SIG-M5 treated with dmso at 0.1 percent for 504 hours (cell line): ENCODE results near the gene GYG1.
"Not testable (repeated sequence)": the region's sequence is repeated elsewhere in the genome, so short reads cannot be mapped to it uniquely, and the experiment has no call there.

Source experiments
- DNase-seq: peaks from one replicate; lab custom pipeline; 2025; ENCODE audit not compliant: unreplicated experiment; lab: John Stamatoyannopoulos, UW

GYG1 gene

GRCh38 chr3:148987551-148987950, 3.8 kb upstream of the GYG1 start:
- not testable (repeated sequence) for DNase-seq

- DNase-seq: peak; percentile 69
Observed at GRCh38 chr3:148990236-148990635, 1.1 kb upstream of the GYG1 start.

GRCh38 chr3:148992027-148992634, 791 bp downstream of the GYG1 start:
- peak; percentile 25 for DNase-seq

GRCh38 chr3:148992635-148993255, 1.4 kb downstream of the GYG1 start:
- DNase-seq: no peak

DNA sequence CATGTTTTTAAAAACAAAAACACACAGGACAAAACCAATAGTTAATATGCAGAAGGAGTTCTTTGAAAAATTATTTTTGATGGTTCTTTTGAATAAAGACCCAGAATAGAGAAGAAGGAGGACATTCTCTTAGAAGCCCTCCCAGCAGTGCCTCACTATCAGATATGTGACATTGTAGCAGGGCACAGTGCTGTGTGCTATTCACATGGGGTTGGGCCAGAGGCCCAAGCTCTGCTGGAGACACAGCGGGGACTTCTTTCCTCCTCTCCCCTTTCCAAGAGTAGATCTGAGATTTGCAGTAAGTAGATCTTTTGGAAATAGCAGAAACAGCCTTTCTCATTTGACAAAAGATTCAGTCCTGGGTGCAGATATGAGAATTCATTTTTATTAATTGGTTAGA, 6.3 kb downstream of the GYG1 start:
- no peak for DNase-seq

- DNase-seq: no peak
Observed at GRCh38 chr3:148998297-148998696, 7.0 kb downstream of the GYG1 start.

GRCh38 chr3:148998715-148999423, 7.5 kb downstream of the GYG1 start:
- DNase-seq: peak; percentile 4

- no peak for DNase-seq
Observed at GRCh38 chr3:148999806-149000205, 8.5 kb downstream of the GYG1 start.

- peak; percentile 87 for DNase-seq
Observed at GRCh38 chr3:149000206-149000745, 8.9 kb downstream of the GYG1 start.

GRCh38 chr3:149001727-149002126, 10.4 kb downstream of the GYG1 start:
- no peak for DNase-seq

DNA sequence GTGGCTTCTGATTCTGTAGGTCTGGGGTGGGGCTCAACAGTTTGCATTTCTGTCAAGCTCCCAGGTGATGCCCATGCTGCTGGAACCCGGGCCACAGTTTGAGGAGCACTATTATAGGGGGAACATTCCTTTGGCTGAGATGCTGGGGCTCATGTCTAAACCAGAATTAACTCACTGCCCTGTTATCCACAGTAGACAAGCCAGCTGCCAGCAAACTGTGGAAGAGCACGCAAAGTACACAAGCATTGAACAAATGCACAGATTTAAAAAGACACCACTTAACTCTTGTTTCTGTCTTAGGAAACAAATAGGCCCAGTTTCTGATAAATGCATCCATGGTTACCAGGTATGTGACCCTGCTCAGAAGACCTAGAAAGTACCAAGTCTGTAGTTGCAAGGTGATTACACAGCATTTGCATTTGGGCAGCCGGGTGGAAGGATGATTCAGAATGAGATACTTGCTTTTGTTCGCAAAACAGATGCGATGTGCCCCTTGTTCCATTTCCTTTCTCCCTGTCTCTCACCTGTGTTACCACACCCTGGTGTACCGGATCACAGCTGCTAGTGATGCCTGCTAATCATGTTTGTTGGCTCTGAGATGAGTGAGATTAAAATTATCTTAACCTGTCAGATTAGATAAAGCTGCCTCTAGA, 12.4 kb downstream of the GYG1 start:
- no peak for DNase-seq

DNA sequence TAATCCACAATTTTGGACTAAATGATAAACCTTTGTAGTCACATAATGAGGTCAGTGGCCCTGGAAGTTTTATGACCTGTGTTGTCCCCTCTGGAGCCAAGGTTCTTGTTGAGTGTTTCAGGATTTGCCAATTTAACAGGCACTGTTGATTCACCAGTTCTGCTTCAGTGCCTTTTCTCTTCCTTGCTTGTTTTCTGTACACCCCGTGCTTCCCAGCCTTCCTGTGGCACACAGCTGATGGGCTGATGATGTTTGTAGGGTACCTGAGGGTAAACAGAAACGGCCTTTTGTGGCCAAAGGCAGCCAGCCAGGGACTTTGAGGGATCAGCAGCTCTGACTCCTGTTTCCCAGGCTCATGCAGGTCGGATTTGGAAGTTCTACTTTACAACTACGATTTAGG, 13.3 kb downstream of the GYG1 start:
- no peak for DNase-seq

DNA sequence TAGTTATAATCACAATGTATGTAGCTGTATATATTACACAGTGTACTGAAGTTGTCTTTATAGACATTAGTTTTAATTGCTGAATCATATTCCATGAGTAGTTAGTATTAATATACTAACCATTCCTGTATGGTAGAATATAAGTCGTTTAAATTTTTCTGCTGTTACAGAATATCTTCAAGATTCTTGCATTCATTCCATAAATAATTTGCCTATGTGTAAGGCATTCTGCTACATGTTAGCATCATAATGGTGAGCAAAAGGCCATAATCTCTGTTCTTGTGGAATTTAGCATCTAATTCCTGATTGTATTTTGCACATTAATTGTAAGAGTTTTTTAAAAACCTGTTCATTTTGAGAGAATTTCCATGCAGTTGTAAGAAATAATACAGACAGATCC, 14.1 kb downstream of the GYG1 start:
- DNase-seq: no peak

- DNase-seq: no peak
Observed at GRCh38 chr3:149007567-149008257, 16.4 kb downstream of the GYG1 start.

GRCh38 chr3:149009732-149010131, 18.4 kb downstream of the GYG1 start:
- no peak for DNase-seq

DNA sequence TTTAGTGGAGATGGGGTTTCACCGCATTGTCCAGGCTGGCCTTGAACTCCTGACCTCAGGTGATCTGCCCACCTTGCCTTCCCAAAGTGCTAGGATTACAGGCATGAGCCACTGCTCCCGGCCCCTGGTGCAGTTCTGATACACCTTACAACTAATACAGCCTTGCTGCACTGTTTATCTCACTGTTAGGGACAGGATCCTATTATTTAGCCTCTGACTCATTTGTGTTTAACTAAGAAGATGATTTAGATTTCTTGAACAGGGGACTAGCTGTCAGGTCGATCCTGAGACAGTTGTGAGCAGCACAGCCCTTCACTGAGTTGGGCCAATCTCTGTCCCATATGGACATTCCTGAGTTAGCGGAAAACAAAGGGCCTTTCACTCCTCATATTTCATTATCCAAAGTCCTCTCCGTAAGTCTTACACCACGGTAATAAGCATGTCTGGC, 19.2 kb downstream of the GYG1 start:
- no peak for DNase-seq

- no peak for DNase-seq
Observed at GRCh38 chr3:149010966-149011365, 19.6 kb downstream of the GYG1 start.

DNA sequence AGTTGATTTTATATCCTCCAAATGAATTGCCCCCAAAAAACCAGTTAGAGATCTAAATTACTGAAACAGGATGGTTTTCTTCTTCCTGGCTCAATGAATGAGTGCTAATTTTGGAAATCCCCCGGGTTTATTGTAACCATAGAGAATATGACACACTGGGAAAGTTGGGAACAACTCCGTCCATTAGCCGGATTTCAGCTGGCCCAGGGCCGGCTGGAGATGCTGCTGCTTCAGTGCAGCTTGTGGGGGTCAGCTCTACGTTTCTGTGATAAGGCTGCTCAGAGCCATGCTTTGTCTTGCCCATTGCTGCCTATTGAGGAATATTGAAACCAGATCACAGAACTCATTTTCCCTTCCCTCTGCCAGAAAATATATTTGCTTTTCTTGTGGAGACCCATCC, 20.3 kb downstream of the GYG1 start:
- no peak for DNase-seq

DNA sequence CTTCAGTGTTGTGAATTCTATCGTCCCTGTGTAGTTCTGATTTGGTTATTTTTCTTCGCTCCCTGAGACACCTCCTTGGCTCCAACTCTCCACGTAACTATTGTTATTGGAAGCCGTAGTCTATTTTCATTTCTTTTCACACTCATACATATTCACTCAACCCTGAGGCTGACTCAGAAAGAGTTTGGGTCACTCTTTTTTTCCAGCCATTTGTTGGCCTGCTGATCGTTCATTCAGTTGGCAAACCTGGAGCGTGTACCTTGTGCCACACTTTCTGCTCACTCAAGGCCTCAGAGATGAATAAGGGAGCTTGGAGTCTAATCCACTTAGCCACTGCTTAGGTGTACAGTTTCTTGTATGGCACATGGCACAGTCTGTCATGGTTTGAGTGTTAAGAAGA, 22.4 kb downstream of the GYG1 start:
- DNase-seq: no peak

DNA sequence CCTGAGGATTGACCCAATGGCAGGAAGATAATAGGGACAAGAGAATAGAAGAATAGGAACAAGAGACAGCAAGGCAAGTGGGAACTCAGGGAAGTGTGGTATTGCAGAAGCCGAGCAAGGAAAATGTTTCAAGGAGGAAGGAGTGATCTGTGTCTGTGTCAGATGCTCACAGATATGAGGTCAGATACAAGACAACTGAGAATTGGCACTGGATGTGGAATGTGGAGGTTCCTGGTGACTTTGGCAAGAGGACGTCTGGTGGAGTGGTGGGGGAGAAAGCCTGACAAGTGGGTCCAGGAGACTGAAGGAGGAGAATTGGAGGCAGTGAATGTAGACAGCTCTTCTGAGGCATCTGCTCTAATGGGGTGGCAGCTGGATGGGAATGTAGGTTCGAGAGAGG, 24.1 kb downstream of the GYG1 start:
- DNase-seq: no peak

DNA sequence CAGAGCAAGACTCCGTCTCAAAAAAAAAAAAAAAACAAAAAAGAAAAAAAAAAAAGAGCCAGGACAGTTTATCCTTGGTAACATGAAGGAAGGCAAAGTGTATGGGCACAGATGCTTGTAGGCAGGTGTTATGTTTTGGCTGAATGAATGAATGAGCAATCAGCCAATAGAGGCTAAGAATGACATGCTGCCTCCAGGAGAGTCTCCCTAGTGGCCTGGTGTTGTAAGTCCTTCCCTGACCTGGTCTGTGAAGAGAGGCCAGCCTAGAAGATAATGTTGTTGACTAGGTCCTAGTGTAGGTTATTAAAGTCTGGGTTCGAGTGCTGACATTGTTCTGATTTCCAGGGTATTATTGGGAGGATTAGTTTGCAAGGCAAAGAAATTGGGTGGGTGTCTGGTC, 24.9 kb downstream of the GYG1 start:
- DNase-seq: no peak
